DND-41 (cell line): Measurements from ENCODE around the gene ZMPSTE24.
"Not testable (repeated sequence)": the region's sequence is repeated elsewhere in the genome, so short reads cannot be mapped to it uniquely, and the experiment has no call there.

ENCODE experiments used
- ATAC-seq: fragments of 200-7000 bp; cut with Tn5 transposase; 3 replicates; pipeline ENCODE4 v1.9.1; 2021; ENCODE audit warnings: low read depth; ENCODE audit not compliant: insufficient read depth
- DNase-seq: peaks from one replicate; pipeline ENCODE4 v3.0.0-alpha.2; 2020
- H2AFZ ChIP-seq: 2 replicates; pipeline ENCODE4 v1.6.0; 2012; ENCODE audit warnings: low read depth, low read length
- H3K27ac ChIP-seq: 2 replicates; pipeline ENCODE4 v1.5.1; 2012; ENCODE audit warnings: low read length, inconsistent platforms
- H3K27me3 ChIP-seq: fragments of 200-600 bp; sonication (generic); 2 replicates; pipeline ENCODE4 v1.6.0; 2012; ENCODE audit warnings: low read length, mild to moderate bottlenecking, inconsistent platforms; ENCODE audit not compliant: insufficient read depth, poor library complexity
- H3K36me3 ChIP-seq: 2 replicates; pipeline ENCODE4 v1.5.1; 2012; ENCODE audit warnings: low read length, inconsistent platforms; ENCODE audit not compliant: insufficient read depth
- H3K4me1 ChIP-seq: 2 replicates; pipeline ENCODE4 v1.5.1; 2012; ENCODE audit warnings: mild to moderate bottlenecking, low read length; ENCODE audit not compliant: insufficient read depth
- H3K4me2 ChIP-seq: 2 replicates; pipeline ENCODE4 v1.6.0; 2012; ENCODE audit warnings: mild to moderate bottlenecking, moderate library complexity, low read length, inconsistent platforms; ENCODE audit not compliant: insufficient read depth
- H3K4me3 ChIP-seq, 2 experiments: fragments of 200-600 bp in 1 of 2; shearing (Covaris generic) in 1 of 2; 2 replicates each; pipeline ENCODE4 v1.5.1; 2012 to 2016; ENCODE audit warnings: inconsistent platforms in 2 of 2, low read length in 2 of 2, mild to moderate bottlenecking in 2 of 2, low read depth in 1 of 2, moderate library complexity in 1 of 2
- H3K79me2 ChIP-seq: 2 replicates; pipeline ENCODE4 v1.6.0; 2012; ENCODE audit warnings: low read length, inconsistent platforms; ENCODE audit not compliant: insufficient read depth
- H3K9ac ChIP-seq: 2 replicates; pipeline ENCODE4 v1.6.0; 2012; ENCODE audit warnings: low read depth, mild to moderate bottlenecking, inconsistent platforms, low read length, moderate library complexity
- H3K9me3 ChIP-seq: 2 replicates; pipeline ENCODE4 v1.5.1; 2012; ENCODE audit warnings: low read length, moderate library complexity, mild to moderate bottlenecking, inconsistent platforms; ENCODE audit not compliant: insufficient read depth, severe bottlenecking
- H4K20me1 ChIP-seq: 2 replicates; pipeline ENCODE4 v1.6.0; 2012; ENCODE audit warnings: low read length; ENCODE audit not compliant: insufficient read depth
- CTCF ChIP-seq: IDR thresholded peaks from 2 replicates; pipeline ENCODE4 v1.5.1; 2012; ENCODE audit warnings: borderline replicate concordance, low read length, moderate library complexity, mild to moderate bottlenecking; ENCODE audit not compliant: poor library complexity, severe bottlenecking; ENCODE audit errors: extremely low read depth
- EZH2 ChIP-seq: IDR thresholded peaks from 3 replicates; pipeline ENCODE4 v1.6.1; 2012; ENCODE audit warnings: borderline replicate concordance, low read depth, mild to moderate bottlenecking, moderate library complexity, low read length, inconsistent platforms; ENCODE audit not compliant: severe bottlenecking

ZMPSTE24 gene

GRCh38 chr1:40339420-40340323 lies 81.6 kb downstream of the ZMPSTE24 start:
- H3K36me3 ChIP-seq = no peaks in the 10 kb centered on the region
- no peak overlapping the region for H3K4me2 ChIP-seq
- ATAC-seq (no peak), DNase-seq (no peak)
- TF ChIP-seq EZH2 (no peak), CTCF (no peak)
- H3K4me3 ChIP-seq = no peak overlapping the region
- no peak overlapping the region for H3K9ac ChIP-seq
- H2AFZ ChIP-seq = no peak overlapping the region
- no peaks in the 10 kb centered on the region for H4K20me1 ChIP-seq
- H3K9me3 ChIP-seq = no peaks in the 10 kb centered on the region
- peaks cover 4% of the 10 kb centered on the region for H3K27me3 ChIP-seq
- no peaks in the 10 kb centered on the region for H3K79me2 ChIP-seq
- H3K27ac ChIP-seq = no peak overlapping the region
- peaks cover 4% of the 10 kb centered on the region for H3K4me1 ChIP-seq

GRCh38 chr1:40341491-40342380 lies 83.7 kb downstream of the ZMPSTE24 start:
- Histone ChIP-seq H2AFZ (no peak overlapping the region), H3K27ac (no peak overlapping the region), H3K4me1 (peaks cover 4% of the 10 kb centered on the region), H3K27me3 (peaks cover 4% of the 10 kb centered on the region), H3K9ac (no peak overlapping the region), H3K4me2 (no peak overlapping the region), H3K9me3 (no peaks in the 10 kb centered on the region), H3K79me2 (no peaks in the 10 kb centered on the region), H4K20me1 (no peaks in the 10 kb centered on the region), H3K4me3 (no peak overlapping the region), H3K36me3 (no peaks in the 10 kb centered on the region)
- DNase-seq (no peak), ATAC-seq (no peak)
- TF ChIP-seq CTCF (no peak), EZH2 (no peak)

- not testable (repeated sequence) for H3K9me3 ChIP-seq, H2AFZ ChIP-seq, H3K9ac ChIP-seq, H3K4me3 ChIP-seq, H3K36me3 ChIP-seq, H3K27ac ChIP-seq, H3K4me1 ChIP-seq, H3K79me2 ChIP-seq, DNase-seq, H3K27me3 ChIP-seq, ATAC-seq, H3K4me2 ChIP-seq, H4K20me1 ChIP-seq
These were observed 84.3 kb downstream of the ZMPSTE24 start for GRCh38 chr1:40342381-40342717.
